ENCODE data around the gene RPL32.

DNA sequence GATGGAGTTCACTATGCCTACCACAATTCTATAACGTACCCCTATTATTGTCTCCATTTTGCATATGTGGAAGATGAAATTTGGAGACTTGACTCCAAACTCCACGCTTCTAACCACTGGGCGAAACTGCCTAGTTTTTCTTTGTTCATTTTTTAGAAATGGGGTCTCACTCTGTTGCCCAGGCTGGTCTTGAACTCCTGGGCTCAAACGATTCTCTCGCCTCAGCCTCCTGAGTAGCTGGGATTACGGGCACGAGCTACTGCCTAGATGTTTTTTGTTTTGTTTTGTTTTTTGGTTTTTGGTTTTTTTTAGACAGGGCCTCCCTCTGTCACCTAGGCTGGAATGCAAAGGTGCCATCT, 584 bp upstream of the RPL32 start:
- TF ChIP-seq EP300 (conservative IDR thresholded peaks at IDR 0.05; ENCODE audit: poor library complexity, severe bottlenecking): no peak
- TF ChIP-seq, protein P1, sequence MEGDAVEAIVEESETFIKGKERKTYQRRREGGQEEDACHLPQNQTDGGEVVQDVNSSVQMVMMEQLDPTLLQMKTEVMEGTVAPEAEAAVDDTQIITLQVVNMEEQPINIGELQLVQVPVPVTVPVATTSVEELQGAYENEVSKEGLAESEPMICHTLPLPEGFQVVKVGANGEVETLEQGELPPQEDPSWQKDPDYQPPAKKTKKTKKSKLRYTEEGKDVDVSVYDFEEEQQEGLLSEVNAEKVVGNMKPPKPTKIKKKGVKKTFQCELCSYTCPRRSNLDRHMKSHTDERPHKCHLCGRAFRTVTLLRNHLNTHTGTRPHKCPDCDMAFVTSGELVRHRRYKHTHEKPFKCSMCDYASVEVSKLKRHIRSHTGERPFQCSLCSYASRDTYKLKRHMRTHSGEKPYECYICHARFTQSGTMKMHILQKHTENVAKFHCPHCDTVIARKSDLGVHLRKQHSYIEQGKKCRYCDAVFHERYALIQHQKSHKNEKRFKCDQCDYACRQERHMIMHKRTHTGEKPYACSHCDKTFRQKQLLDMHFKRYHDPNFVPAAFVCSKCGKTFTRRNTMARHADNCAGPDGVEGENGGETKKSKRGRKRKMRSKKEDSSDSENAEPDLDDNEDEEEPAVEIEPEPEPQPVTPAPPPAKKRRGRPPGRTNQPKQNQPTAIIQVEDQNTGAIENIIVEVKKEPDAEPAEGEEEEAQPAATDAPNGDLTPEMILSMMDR (IDR thresholded peaks at IDR 0.05; ENCODE audit: poor library complexity, severe bottlenecking): no peak
- TF ChIP-seq POLR2AphosphoS5 (IDR thresholded peaks at IDR 0.05): no peak
- no peak for TF ChIP-seq EZH2 (IDR thresholded peaks at IDR 0.05; ENCODE audit: borderline replicate concordance, insufficient read depth, low read length, poor library complexity, severe bottlenecking)
- no peak for TF ChIP-seq MXI1 (conservative IDR thresholded peaks at IDR 0.05; ENCODE audit: poor library complexity, severe bottlenecking)
- TF ChIP-seq REST (IDR thresholded peaks at IDR 0.05; ENCODE audit: borderline replicate concordance): no peak
- TF ChIP-seq TAF1 (IDR thresholded peaks at IDR 0.05; ENCODE audit: low read depth): no peak
